GM19395 (cell line): ENCODE results near the gene FBXW4.

Source experiments
- ATAC-seq: cut with Tn5 transposase; IDR thresholded peaks from one replicate; pipeline ENCODE4 v1.9.1; 2021; ENCODE audit warnings: mild to moderate bottlenecking, moderate library complexity; ENCODE audit not compliant: unreplicated experiment

The FBXW4 gene

DNA sequence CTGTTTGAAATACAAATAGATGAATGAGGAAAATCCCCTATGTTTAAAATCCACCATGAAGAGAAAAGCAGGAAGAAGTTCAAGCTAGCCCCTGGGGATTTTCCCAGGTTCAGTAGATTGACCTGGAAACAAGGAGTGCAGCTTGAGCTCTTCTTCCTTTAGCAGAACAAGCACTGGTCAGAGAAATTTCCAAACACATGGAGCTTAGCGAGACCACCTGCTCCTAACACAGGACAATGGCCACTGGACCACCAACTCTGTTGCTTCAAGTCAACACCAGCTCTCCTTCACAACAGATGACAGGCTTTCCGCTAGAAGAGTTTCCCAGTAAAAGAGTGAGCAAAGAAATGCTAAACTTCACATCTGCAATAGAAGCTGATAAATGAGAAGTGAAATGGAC lies 9.4 kb upstream of the FBXW4 start:
- no peak for ATAC-seq

DNA sequence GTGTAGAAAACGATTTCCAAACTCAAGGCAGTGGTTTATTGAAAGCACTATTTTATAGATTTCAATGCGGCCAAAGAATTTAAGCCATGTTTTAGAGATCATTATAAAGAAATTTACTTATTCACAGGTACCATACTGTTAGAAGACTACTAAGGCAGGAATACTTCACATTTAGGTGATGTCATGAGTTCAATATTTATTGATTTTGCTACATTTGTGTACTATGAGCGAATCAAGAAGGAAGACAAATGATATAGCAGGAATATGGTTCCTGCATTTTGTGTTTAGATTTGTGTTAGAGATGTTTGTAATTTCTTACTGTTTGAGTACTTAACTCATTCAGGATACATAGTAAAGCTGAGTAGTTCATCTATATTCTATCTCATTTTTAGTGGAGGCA lies 1.7 kb upstream of the FBXW4 start:
- no peak for ATAC-seq

DNA sequence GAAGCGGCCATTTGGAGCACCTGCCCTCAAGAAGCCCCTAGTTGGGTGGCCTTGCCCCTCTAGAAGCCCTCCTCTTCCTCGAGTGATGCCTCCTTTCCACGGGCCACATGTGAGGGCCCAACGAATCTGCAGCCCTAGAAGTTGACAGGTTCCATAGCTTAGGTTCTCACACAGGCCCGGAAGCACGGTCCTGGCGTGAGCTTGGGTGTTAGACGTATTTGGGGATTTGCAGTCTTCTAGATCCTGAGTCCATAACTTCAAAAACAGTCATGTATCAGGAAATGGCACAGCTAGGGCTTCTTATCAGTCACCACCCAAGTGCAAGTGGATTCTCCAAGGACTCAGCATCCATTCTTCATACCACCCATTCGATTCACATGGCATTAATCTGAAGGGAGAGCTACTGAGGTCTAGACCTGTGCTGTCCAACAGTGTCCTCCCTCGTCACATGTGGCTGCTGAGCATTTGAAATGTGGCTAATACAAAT lies 477 bp upstream of the FBXW4 start:
- ATAC-seq: no peak

DNA sequence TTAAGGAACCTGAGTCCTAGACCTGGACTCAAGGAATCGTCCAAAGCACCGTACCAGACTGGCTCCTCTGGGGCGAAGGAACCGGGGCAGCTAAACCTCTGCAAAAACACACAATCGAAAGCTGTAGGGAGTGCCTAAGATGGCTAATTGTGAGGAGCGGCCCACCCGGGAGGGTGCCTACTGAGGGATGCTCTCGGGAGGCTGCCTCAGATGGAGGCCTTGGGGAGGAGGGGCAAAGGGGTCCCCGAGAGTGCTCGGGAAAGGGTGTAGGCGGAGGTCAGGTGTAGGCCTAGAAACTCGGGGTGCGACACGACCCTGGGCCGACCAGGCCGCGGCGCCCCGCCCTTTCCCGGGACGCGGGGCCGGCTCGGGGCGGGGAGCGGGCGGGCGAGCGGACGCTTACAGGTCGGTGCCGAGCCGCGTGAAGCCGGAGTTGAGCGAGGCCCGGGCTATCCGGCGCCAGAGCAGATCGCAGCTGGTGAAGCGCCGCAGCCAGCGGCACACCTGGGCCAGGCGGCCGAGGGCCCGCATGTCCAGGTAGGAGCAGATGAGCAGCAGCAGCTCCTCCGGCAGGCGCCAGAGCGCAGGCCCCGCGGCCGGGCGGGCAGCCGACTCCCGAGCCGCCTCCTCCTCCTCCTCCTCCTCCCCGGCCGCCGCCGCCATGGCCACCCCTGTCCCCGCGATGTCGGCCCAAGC lies 844 bp downstream of the FBXW4 start:
- peak; percentile 63 for ATAC-seq

DNA sequence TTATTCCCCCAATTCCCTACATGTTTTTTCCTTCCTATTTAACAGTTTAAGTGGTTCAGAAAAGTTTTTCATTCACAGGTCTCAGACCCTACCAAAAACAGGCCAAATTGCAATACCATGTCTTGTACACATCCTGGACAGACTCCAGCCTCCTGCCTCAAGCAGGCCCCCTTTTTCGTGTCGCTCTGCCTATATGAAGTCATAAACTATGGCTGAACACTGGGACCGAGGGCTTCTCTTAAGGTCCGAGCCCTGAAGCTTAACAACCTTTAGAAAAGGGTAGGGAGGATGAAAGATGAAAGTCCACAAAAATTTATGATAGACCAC lies 1.4 kb downstream of the FBXW4 start:
- ATAC-seq: peak; percentile 33

DNA sequence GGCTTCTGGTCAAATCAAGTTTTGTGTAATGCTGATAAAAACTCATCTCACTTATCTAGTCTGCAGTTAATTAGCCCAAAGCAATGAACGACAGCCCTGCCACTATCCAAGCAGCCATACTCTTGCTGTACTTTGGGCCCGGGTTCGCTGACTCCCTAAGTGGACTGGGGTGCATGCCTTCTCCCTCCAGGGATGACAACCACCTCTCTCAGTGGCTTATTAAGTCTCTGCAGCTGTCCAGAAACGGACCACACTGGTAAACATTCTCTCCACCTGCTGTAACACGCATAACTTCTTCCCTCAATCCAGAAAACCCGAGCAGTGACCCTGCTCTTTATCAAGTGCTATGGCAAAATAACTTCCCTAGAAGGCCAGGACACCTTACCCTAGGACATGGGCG lies 3.9 kb downstream of the FBXW4 start:
- no peak for ATAC-seq

DNA sequence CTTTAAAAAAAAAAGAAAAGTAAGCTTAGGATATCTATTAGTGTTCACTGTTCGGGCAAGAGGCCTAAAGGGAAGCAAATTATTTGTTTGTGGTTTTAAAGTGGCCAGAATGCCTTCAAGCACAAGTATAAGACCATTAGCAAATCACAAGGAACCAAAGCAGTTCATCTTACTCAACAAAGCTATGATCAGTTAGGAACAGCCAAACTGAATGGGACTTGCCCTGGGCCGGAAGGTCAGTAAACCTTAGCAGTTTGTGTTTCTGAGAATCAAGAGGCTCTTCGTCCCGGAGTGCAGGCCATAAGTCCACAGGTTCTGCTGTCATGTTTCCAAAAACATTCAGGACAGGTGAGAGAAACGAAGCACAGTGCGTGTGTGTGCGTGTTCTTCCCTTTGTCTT lies 4.5 kb downstream of the FBXW4 start:
- no peak for ATAC-seq

DNA sequence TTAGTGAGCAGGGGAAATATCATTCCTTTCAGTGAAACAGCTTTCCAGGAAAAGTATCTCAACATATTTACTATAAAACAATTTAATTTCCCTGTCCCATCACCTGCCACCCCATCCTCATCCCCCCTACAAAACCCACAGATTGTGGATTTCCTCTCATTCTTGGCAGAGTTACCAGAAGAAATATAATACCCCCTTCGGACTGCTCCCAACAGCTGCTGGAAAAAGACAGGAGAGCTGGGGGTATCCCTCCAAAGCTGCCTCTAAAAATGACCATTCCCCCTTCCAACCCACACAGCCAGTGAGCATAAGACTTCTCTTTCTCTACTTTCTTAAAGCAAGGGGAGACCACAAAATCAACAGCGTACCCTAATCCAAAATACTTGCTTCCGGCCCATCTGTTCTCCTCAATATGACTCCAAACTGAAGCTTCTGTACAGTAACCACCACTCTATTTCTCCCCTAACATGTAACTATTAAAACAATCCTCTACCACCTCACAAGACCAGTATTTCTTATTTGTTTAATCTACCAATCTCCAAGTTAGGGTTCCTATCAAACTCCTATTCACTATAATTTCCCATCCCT lies 7.8 kb downstream of the FBXW4 start:
- ATAC-seq: no peak

DNA sequence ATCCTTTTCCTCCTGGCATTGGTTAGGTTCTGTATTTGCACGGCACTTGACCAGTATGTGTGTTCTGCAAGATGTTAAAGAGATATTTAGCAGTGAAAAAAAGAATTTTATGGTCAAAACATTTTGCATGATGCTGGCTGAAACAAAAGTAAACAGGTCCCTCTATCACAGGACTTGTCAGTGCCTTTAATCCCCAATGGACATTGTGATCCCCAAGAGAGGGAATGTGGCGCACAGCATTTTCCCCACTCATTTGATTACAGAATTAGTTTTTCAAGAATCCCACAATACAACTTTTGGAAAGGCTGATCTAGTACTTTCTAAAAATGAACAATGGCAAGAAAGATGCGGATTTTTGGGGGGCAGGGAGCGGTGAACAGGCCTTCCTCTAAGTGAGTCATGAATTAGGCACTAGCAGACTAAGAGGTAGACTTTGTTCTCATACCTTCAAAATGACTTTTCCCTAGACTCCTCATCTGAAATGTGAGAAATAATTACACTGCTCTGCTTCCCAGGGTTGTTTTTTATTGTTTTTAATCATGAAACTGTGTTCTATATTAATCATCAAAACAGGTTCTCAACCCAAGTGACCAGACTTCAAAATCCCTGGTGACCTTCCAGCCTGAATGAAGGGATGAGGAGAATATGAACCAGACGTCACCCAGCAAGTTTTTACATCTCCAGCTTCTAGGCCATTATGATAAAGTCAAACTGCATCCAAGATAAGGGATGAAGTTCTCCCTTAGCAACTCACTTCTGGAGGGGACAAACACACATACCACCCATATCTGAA lies 8.6 kb downstream of the FBXW4 start:
- no peak for ATAC-seq

DNA sequence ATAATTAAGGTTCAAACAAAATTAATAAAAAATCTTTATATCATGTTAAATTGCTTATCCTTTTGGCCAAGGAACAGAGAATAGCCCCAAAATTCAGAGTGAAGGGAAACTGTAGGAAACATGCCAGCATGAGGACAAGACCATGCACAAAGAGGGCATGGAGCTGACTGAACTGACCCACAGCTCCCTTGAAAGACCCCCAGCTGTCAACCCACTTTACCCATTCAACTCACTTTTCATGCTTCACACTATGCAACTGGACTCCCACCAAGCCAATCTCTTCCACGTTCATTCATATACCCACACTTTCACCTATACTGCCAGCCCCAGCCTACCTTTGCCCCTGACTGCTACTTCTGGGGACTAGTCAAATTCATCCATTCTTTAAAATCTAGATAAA lies 10.2 kb downstream of the FBXW4 start:
- no peak for ATAC-seq

DNA sequence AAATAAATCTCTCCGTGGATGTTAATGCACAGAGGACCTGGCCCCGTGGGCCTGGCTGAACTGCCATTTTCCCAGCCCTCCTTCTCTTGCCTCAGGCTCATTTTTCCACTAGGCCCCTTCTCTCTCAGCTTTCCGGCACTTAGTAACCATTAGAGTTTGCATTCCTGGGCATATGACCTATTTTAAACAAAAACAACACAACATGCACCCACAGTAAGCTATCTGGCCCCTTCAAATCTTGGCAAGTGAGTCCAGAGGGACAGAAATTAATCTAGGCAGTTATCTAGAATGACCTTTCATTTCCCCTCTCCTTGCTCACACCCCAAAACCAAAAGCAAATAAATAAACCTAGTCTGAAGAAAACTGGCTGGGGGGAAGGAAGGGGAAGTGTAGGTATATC lies 11.7 kb downstream of the FBXW4 start:
- ATAC-seq: no peak

DNA sequence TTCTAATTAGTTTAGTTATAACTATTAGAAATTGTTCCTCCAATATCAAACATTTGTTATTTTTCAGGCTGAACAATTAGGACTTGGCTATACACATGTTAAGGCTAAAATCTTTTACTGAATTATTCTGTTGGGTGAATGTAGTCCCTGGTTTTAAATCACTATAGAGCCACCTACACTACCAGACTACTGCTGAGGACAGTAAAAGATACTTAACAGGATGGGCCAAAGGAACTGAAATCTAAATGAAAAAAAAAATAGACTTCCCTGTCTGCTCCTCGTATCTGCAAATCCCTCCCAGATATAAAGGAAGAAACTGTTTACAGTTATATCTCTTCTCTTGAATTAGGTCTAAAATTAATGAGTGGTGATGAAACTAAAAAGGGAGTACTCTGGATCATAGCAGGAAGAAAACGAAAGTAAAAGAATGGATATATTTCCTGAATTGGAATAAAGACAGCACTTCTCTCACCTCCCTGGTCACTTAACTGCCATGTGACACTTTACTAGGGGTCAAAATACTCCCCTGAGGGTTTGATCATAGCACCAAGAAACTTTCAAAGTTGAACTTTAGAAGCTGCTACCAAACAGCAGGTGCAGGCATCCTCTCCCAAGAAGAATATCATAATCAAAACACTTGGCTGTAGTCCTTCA lies 12.7 kb downstream of the FBXW4 start:
- ATAC-seq: no peak

DNA sequence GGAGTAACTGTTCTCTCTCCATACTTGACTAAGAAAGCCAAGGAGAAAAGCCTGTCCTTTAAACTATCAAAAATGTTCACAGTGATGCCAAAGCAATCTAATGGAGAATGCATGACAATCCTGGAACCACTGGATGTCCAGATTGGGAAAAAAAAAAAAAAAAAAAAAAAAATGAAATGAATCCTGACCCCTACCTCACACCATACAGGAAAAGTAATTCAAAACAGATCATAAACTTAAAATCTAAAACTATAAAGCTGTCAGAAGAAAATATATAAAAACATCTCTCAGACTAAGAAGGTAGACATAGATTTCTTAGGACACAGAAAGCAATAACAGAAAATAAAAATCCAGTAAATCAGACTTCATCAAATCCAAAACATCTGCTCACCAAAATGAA lies 18.4 kb downstream of the FBXW4 start:
- no peak for ATAC-seq

DNA sequence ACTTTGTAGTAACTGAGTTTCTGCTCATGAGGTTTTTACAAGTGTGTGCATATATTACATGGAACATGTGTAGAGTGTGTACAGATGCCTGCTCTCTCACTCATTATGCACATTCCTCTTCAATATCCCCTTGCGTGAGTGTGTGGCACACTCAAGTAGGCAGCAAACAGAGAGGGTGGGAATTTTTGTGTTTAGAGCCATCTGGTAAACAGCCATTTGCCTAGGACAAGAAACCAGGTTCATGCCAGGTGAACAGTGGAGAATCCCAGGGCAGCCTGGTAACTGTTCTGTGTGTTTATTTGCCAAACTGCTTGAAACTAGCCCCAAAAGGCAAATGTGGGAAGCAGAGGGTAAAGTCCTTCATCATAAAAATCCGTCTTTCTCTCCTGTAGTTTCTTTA lies 19.9 kb downstream of the FBXW4 start:
- no peak for ATAC-seq

DNA sequence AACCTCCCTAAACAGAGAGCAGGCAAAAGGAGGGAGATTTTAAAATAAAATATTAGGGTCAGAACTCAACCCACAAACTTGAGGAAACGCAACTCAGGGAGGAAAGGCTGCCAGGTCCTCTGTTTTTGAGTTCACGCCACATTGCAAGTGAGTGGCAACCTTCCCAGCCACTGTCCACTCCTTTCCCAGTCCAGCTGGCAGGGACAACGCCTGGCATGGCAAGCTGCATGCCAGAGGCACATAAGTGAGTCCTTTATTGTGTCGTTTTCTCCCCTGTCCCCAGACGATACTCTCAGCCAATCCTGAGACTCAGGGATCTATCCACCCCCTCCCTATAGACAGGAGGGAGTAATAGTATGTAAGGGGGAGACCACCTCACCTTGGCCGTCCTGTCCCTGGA lies 22.4 kb downstream of the FBXW4 start:
- no peak for ATAC-seq

DNA sequence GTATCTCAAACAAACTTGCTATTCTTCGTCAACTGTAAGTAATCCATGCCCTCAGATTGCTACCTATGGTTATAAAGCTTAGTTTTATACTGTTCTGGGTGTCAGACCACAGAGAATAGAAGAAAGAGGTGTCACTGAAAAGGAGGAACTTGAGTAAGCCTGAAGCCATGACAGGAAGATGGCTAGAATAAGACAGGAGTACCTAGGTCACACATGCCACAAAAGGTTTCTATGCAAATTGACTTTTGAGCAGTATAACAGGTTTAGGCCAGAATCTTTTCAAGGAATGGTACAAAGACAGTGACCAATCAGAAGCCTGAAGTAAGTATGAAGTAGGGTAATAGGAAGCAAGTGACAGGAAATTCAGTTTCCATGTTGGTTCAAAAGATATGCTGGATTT lies 23.5 kb downstream of the FBXW4 start:
- peak; percentile 54 for ATAC-seq

DNA sequence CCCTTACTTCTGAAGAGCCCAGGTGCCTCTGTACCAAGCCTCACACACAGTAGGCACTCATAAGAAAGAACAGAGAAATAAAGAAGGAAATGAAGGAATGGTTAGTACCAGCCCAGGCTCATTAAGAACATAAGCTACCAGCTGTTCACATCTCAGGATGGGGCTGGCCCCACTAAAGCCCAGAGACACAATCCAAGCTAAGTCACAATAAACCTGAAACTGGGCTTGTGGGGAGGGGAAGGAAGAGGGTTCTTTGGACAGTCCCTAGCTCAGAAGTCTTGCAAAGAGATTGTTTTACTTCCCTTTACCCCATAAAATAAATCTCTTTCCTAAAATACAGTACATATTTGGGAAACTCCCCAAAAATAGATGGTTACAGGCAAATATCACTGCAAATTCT lies 24.3 kb downstream of the FBXW4 start:
- ATAC-seq: no peak

DNA sequence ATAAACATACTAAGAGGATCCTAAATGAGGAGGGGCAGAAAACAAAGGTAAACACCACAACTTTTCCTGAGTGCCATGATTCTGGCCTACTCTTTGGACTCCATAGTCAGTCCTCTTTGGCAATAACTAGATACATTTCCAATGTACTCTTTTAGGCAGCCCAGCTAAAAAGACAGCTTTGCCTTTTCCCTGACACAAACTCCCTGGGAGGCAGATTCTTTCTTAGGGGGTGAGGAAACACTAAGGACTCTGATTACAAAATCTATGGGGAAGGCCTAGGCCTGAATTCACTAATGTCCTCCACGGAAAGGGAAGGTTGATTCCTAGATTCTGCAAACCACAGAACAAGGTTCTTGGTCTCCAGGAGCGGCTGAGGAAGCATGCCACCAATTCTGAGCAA lies 25.8 kb downstream of the FBXW4 start:
- no peak for ATAC-seq

DNA sequence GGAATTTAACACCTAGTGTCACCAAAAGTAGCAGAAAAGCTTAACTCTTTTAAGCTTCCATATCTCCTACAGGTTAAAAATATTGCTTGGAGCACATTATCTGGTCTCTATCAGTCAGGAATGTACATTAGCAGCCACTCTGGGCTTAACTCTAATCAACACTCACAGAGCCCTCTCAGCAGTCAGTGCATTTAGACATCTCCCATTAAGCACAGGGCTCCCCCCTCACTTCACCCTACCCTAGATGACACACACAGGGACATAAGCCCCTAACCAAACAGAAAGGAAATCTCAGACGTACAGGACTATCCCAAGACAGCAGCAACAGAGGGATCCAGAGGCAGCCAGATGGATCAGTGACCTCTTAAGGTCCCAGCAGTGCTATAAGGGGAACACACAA lies 26.4 kb downstream of the FBXW4 start:
- ATAC-seq: no peak

DNA sequence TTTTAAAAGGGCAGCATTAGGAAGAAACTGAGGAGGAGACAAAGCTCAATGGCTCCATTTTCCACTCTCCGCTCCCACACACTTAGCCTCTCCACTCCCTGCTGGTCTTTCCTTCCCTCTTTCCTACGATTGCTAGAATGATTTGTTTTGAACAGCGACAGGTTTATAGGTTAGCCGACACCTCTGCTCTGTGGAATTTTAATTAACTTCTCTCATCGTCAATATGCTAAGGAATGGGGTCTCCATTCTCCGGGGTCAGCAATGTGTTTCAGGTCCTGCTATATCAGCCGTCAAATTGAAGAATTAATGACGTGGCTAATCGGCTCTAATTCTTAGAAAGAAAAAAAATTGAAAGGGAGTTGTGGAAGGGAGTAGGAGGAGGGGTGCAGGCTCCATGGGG lies 28.9 kb downstream of the FBXW4 start:
- ATAC-seq: no peak

DNA sequence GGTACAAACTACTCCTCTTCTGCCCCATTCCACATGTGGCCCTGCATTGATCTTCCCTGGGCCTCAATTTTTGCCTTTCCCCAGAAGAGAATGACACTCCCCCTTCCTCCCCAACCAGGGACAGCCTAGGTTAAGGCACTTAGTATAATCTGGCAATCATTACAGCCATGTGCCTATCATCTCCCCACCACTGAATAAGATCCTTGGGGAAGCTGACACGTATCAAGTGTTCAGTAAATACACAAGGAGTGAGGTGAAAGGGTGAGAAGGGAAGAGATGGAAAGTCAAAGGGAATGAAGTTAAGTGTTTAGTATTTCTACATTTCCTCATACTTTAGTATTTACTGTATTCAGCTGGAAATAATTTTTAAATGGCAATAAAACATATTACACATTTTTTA lies 31.9 kb downstream of the FBXW4 start:
- no peak for ATAC-seq

DNA sequence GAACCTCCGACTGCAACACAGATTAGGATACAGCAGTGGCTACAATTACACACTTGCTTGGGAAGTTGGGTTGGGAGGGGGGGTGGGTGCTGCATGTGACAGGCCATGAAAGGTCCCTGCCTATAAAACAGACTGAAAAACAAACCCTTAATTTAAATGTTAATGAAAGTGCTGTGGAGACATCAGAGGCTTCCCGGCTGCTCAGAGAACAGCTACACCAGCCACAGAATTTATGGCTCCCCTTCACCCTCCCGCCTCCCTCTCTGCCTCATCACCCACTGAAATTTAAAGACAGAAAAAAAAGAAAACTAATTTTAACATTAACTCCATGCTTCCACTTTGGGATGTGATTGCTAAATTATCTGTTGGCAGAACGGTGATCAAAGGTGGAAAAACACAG lies 34.7 kb downstream of the FBXW4 start:
- ATAC-seq: no peak
